ENCODE measurements around the gene CLCN1.

- no peak for TF ChIP-seq CTCF (IDR thresholded peaks at IDR 0.05)
- TF ChIP-seq POLR2A (IDR thresholded peaks at IDR 0.05), result no peak
Observed at GRCh38 chr7:143304938-143305337, 11.0 kb upstream of the CLCN1 start.
